CD4-positive, alpha-beta T cell (primary cell): Measurements from ENCODE around the gene PPM1J. TPM values are rescaled to one million over a fixed set of nuclear protein-coding genes. Genes with fewer than 3 reads are reported as not detected.
A peak's percentile ranks its signal among the peaks of the same experiment; 100 is the strongest.

Source experiments
- ATAC-seq: fragments of 200-7000 bp; cut with Tn5 transposase; one replicate; pipeline ENCODE4 v1.10.0; 2022; ENCODE audit warnings: mild to moderate bottlenecking; ENCODE audit not compliant: poor library complexity
- CTCF ChIA-PET: fragments of 350-600 bp; sonication (Branson Sonifier 250); formaldehyde crosslinking; loops from one replicate; lab custom pipeline; 2021; ENCODE audit warnings: antibody characterized with exemption, inconsistent platforms; lab: Charles Lee
- POLR2A ChIA-PET: fragments of 350-600 bp; sonication (Branson Sonifier 250); formaldehyde crosslinking; loops from one replicate; lab custom pipeline; 2021; ENCODE audit warnings: antibody characterized with exemption, inconsistent platforms; lab: Charles Lee
- DNase-seq, 14 experiments: peaks; one replicate each; pipeline ENCODE4 v3.0.0-alpha.2; 2013 to 2020; ENCODE audit warnings: mixed read lengths in 2 of 14
- H3K27ac ChIP-seq, 2 donors: one replicate each; pipeline versions ENCODE4 v1.5.1 to v1.7.0; 2013; ENCODE audit warnings: low read length in 2 of 2, low read depth in 1 of 2, mild to moderate bottlenecking in 1 of 2
- H3K27me3 ChIP-seq, 2 experiments: 1 replicate in 1 of 2; 2 replicates in 1 of 2; pipeline versions ENCODE4 v1.6.1 to v1.7.0; 2013; ENCODE audit warnings: low read length in 2 of 2, control low read depth in 1 of 2, mild to moderate bottlenecking in 1 of 2, moderate library complexity in 1 of 2; ENCODE audit not compliant: insufficient read depth in 2 of 2, control insufficient read depth in 1 of 2
- H3K36me3 ChIP-seq: one replicate; pipeline ENCODE4 v1.6.1; 2013; ENCODE audit warnings: low read length, control low read depth; ENCODE audit not compliant: insufficient read depth
- H3K4me1 ChIP-seq: one replicate; pipeline ENCODE4 v1.6.1; 2013; ENCODE audit warnings: low read length, control low read depth; ENCODE audit not compliant: insufficient read depth
- H3K4me3 ChIP-seq: one replicate; pipeline ENCODE4 v1.5.1; 2013; ENCODE audit warnings: mild to moderate bottlenecking, low read length, moderate library complexity
- H3K9me3 ChIP-seq, 2 experiments: 1 replicate in 1 of 2; 2 replicates in 1 of 2; pipeline versions ENCODE4 v1.6.1 to v1.7.0; 2013; ENCODE audit warnings: low read length in 2 of 2, mild to moderate bottlenecking in 2 of 2, control low read depth in 1 of 2, moderate library complexity in 1 of 2; ENCODE audit not compliant: control insufficient read depth in 1 of 2, insufficient read depth in 1 of 2
- H3K27ac Mint-ChIP-seq: one replicate; pipeline ENCODE4 v1.8.0; 2020; ENCODE audit warnings: mixed read lengths
- H3K27me3 Mint-ChIP-seq: one replicate; pipeline ENCODE4 v1.8.0; 2021; ENCODE audit warnings: mixed read lengths
- H3K36me3 Mint-ChIP-seq: one replicate; pipeline ENCODE4 v1.8.0; 2021; ENCODE audit warnings: low read depth, mixed read lengths
- H3K4me1 Mint-ChIP-seq: one replicate; pipeline ENCODE4 v1.8.0; 2021; ENCODE audit warnings: low read depth, mixed read lengths
- H3K4me3 Mint-ChIP-seq: one replicate; pipeline ENCODE4 v1.8.0; 2020; ENCODE audit warnings: mild to moderate bottlenecking, mixed read lengths
- H3K9me3 Mint-ChIP-seq: one replicate; pipeline ENCODE4 v1.8.0; 2020; ENCODE audit warnings: mixed read lengths
- intact Hi-C, 2 experiments: fragments of 100-400 bp; cut with DNase I in 1 of 2; cut with micrococcal nuclease in 1 of 2; formaldehyde crosslinking; loops; one replicate each; pipeline versions ENCODE4 v1.15.1 to v1.9.0; 2023 to 2025; cut with DNase I, micrococcal nuclease
- total RNA-seq, 174 experiments: library from RNA in 2 of 174; stranded (reverse) in 2 of 174; gene quantifications; one replicate each; pipeline ENCODE4 v1.2.3 and lab custom pipeline; 2021 to 2026
- TF ChIP-seq, protein P1 (sequence below): fragments of 200-600 bp; IDR thresholded peaks from one replicate; pipeline ENCODE4 v1.8.0; 2022; ENCODE audit warnings: antibody characterized with exemption, mild to moderate bottlenecking

The PPM1J gene
- total RNA-seq, 2 experiments from 2014 or later = 0.39 to 0.49 TPM

DNA sequence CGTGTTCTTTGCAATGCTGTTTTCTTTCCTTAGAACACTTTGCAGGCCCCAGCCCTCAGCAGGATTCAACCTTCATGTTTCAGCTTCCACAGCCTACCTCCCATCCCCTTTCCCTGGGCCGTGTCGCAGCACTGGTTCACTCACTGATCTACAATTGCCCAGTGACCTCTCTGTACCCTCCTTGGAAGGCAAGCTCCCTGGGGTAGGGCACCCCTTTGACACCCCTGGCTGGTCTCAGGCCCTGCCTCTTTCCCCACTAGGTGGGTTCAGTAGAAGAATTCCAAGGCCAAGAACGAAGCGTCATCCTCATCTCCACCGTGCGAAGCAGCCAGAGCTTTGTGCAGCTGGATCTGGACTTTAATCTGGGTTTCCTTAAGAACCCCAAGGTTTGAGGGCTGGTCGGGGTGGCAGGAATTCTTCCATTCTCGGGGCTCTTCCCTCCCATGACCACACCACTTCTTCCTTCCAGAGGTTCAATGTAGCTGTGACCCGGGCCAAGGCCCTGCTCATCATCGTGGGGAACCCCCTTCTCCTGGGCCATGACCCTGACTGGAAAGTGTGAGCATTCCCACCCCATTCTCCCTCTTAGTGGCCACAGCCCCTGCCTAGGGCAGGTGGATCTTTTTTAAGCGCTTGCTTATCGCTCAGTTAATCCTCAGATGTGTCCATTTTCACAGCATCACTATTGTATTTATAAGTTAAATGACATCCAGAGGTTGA lies 15.5 kb downstream of the PPM1J start:
- ChIA-PET CTCF (interaction anchor here (0.6 to 1.2 kb wide), 2 partner anchors 15 to 176 kb away, joined by 3 to 6 read pairs; partner anchors contain the start of gene PPM1J), POLR2A (interaction anchor here (1.2 to 1.4 kb wide), 2 partner anchors 25 to 80 kb away, joined by 4 read pairs; partner anchors contain the start of genes CAPZA1, MOV10 and ST7L)
- no peaks in the 10 kb centered on the region for H3K27me3 ChIP-seq
- DNase-seq = no peak
- Mint-ChIP-seq H3K27ac (peak overlapping the region; percentile 34), H3K4me3 (no peak overlapping the region), H3K36me3 (peaks cover 55% of the 10 kb centered on the region), H3K27me3 (no peaks in the 10 kb centered on the region), H3K9me3 (no peaks in the 10 kb centered on the region), H3K4me1 (peaks cover 43% of the 10 kb centered on the region)
- peaks cover 30% of the 10 kb centered on the region for H3K4me1 ChIP-seq
- ATAC-seq = no peak
- peaks cover 50% of the 10 kb centered on the region for H3K36me3 ChIP-seq
- no peak overlapping the region for H3K4me3 ChIP-seq
- H3K27ac ChIP-seq = no peak overlapping the region
- no peaks in the 10 kb centered on the region for H3K9me3 ChIP-seq
- intact Hi-C loops = loop anchor here in 1 of 2 experiments (2.0 kb wide), 1 partner anchor 23 kb away; no protein-coding TSS in a partner anchor
- TF ChIP-seq, protein P1, sequence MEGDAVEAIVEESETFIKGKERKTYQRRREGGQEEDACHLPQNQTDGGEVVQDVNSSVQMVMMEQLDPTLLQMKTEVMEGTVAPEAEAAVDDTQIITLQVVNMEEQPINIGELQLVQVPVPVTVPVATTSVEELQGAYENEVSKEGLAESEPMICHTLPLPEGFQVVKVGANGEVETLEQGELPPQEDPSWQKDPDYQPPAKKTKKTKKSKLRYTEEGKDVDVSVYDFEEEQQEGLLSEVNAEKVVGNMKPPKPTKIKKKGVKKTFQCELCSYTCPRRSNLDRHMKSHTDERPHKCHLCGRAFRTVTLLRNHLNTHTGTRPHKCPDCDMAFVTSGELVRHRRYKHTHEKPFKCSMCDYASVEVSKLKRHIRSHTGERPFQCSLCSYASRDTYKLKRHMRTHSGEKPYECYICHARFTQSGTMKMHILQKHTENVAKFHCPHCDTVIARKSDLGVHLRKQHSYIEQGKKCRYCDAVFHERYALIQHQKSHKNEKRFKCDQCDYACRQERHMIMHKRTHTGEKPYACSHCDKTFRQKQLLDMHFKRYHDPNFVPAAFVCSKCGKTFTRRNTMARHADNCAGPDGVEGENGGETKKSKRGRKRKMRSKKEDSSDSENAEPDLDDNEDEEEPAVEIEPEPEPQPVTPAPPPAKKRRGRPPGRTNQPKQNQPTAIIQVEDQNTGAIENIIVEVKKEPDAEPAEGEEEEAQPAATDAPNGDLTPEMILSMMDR = no peak

DNA sequence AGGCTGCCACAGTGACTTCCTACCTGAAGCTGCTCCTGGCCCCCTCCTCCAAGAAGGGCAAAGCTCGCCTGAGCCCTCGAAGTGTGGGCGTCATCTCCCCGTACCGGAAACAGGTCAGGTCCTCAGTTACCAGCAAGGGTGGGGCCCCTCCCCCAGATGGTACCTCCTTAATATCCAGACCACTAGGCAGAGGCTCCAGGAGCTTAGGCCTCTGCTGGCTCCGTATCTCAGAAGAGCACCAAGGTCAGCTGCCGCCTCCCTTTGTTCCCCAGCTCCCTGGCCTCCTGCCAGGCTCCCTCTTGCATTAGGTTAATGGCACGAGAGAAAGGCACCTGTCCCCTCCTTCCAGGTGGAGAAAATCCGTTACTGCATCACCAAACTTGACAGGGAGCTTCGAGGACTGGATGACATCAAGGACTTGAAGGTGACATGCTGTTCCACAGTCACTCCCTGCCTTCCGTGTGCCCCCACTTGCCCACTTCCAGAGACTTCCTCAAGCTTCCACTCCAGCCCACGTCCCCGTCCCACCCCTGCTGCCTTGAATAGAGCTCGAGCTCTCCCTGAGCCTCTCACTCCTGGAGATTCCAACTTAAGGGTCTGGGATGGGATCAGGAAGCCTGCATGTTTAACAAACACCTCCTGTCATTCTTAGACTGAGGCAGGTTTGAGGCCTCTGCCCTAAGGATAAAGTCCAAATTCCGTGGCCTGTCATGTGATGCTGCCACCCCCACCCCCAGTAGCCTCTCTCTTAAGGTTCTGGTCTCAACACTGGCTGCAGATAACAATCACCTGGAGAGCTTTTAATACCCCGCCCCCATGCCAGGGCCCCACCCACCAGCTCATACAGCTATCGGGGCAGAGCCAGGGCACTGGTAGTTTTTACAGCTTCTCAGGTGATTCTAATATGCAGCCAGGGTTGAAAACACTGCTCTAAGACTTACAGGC lies 16.5 kb downstream of the PPM1J start:
- peaks cover 23% of the 10 kb centered on the region for H3K4me1 ChIP-seq
- peaks cover 60% of the 10 kb centered on the region for H3K36me3 ChIP-seq
- Mint-ChIP-seq H3K4me1 (peaks cover 34% of the 10 kb centered on the region), H3K36me3 (peaks cover 55% of the 10 kb centered on the region), H3K27me3 (no peaks in the 10 kb centered on the region), H3K4me3 (no peak overlapping the region), H3K27ac (no peak overlapping the region), H3K9me3 (no peaks in the 10 kb centered on the region)
- H3K27me3 ChIP-seq = no peaks in the 10 kb centered on the region
- DNase-seq (no peak), ATAC-seq (no peak)
- H3K9me3 ChIP-seq = no peaks in the 10 kb centered on the region
- TF ChIP-seq, protein P1 = no peak
- H3K4me3 ChIP-seq = no peak overlapping the region
- ChIA-PET CTCF (no interaction called here), POLR2A (no interaction called here)
- intact Hi-C loops = no loop called here
- no peak overlapping the region for H3K27ac ChIP-seq

DNA sequence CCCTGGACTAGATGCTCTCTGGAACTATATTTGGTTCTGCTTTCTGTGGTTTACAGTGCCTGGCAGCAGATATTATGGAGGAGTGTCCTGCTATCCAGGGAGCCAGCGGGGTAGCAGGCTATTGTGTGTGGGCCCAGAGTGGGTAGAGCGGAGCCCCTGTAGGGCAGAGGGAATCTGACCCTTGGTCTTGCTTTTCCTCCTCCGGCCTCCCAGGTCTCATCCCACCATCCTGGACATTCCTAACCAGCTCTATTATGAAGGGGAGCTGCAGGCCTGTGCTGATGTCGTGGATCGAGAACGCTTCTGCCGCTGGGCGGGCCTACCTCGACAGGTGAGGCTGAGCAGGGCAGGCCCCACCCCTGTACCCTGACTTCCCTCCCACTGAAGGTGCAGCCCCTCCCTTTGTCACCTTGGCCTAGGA lies 17.3 kb downstream of the PPM1J start:
- Histone ChIP-seq H3K4me3 (no peak overlapping the region), H3K4me1 (peaks cover 23% of the 10 kb centered on the region), H3K36me3 (peaks cover 62% of the 10 kb centered on the region), H3K9me3 (no peaks in the 10 kb centered on the region), H3K27me3 (no peaks in the 10 kb centered on the region), H3K27ac (no peak overlapping the region)
- H3K36me3 Mint-ChIP-seq = peaks cover 61% of the 10 kb centered on the region
- TF ChIP-seq, protein P1 = no peak
- DNase-seq (no peak), ATAC-seq (no peak)
- H3K9me3 Mint-ChIP-seq = no peaks in the 10 kb centered on the region
- H3K27ac Mint-ChIP-seq = no peak overlapping the region
- no peaks in the 10 kb centered on the region for H3K27me3 Mint-ChIP-seq
- intact Hi-C loops = no loop called here
- H3K4me3 Mint-ChIP-seq = no peak overlapping the region
- CTCF ChIA-PET = no interaction called here
- POLR2A ChIA-PET = no interaction called here
- H3K4me1 Mint-ChIP-seq = peaks cover 30% of the 10 kb centered on the region
